ENCODE results near the gene MIPOL1.

Gene MIPOL1

GRCh38 chr14:37601865-37602264 is 404.1 kb downstream of the MIPOL1 start:
- no peak for DNase-seq

Measured in NK-92 treated with Interleukin-12 subunit alpha and Interleukin-12 subunit beta, amount 100 ng/mL, for 24 hours (cell line).